ENCODE results near the gene CALB2. TPM values are rescaled to one million over a fixed set of nuclear protein-coding genes. Genes with fewer than 3 reads are reported as not detected.

The CALB2 gene
- total and polyA plus RNA-seq, 2 donors (not counting 3 experiments of a cell fraction or from before 2014, with no cell fraction given) = not detected

DNA sequence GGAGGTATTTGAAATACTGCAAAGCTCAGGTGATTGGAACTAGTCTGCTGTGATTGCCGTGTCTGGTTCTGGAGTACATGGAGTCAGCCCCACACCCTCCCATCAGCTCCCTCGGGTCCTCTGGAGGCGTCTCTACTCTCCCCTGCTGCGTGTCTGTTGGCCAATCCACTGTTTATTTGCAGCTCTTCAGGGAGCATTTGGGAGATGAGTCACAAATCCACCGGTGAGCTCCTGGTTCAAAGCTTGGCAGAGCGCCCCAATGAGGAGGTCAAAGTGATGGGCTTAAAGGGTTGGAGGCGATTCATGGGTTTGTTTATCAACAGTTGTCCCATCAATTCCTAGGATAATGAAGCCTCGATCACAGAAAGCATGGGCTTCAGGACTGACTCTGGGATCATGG lies 14.6 kb downstream of the CALB2 start:
- DNase-seq (ENCODE audit: low read depth, low spot score) = no peak

More for the DNA sequence above, 14.6 kb downstream of the CALB2 start:
- no peaks in the 10 kb centered on the region for H3K9me3 ChIP-seq (replicated peaks; ENCODE audit: control insufficient read depth, insufficient read depth, low read length)
- no peak for FAIRE-seq
- no TSS peak for BruUV-seq (replicated peaks)
- H3K4me3 ChIP-seq (replicated peaks in 1 of 3; ENCODE audit: insufficient read depth in 1 of 3, low read depth in 1 of 3, low read length in 3 of 3) = no peak overlapping the region
- no peak overlapping the region for H3K27ac ChIP-seq (ENCODE audit: insufficient read depth, low read depth, low read length)
- no peak overlapping the region for H3K4me2 ChIP-seq (ENCODE audit: insufficient read depth, low read length)
- no peaks in the 10 kb centered on the region for H3K4me1 ChIP-seq (ENCODE audit: control insufficient read depth, extremely low read depth, insufficient read depth, low read length)
- no peak overlapping the region for H3K9ac ChIP-seq (replicated peaks; ENCODE audit: extremely low read depth, insufficient read depth, low read length)
- TF ChIP-seq MYC (IDR thresholded peaks at IDR 0.05; ENCODE audit: low read depth, low read length) (no peak), POLR2AphosphoS5 (IDR thresholded peaks at IDR 0.05; ENCODE audit: insufficient read depth, low read depth, low read length) (no peak), FOS (IDR thresholded peaks at IDR 0.05; ENCODE audit: borderline replicate concordance, insufficient read depth, low read length) (no peak), EZH2 (IDR thresholded peaks at IDR 0.05; ENCODE audit: borderline replicate concordance, low read depth, low read length, severe bottlenecking) (no peak), JUN (IDR thresholded peaks at IDR 0.05; ENCODE audit: borderline replicate concordance, insufficient read depth, insufficient read length, low read depth) (no peak), POLR2A (IDR thresholded peaks at IDR 0.05; ENCODE audit: low read depth, low read length) (no peak), GATA2 (IDR thresholded peaks at IDR 0.05; ENCODE audit: insufficient read depth, insufficient read length, low read depth, low read length) (no peak)
- TF ChIP-seq, protein P1, sequence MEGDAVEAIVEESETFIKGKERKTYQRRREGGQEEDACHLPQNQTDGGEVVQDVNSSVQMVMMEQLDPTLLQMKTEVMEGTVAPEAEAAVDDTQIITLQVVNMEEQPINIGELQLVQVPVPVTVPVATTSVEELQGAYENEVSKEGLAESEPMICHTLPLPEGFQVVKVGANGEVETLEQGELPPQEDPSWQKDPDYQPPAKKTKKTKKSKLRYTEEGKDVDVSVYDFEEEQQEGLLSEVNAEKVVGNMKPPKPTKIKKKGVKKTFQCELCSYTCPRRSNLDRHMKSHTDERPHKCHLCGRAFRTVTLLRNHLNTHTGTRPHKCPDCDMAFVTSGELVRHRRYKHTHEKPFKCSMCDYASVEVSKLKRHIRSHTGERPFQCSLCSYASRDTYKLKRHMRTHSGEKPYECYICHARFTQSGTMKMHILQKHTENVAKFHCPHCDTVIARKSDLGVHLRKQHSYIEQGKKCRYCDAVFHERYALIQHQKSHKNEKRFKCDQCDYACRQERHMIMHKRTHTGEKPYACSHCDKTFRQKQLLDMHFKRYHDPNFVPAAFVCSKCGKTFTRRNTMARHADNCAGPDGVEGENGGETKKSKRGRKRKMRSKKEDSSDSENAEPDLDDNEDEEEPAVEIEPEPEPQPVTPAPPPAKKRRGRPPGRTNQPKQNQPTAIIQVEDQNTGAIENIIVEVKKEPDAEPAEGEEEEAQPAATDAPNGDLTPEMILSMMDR (IDR thresholded peaks at IDR 0.05; ENCODE audit: extremely low read depth in 1 of 2, insufficient read depth in 1 of 2, low read depth in 1 of 2, low read length in 2 of 2) = no peak
- TF ChIP-seq, protein P2, sequence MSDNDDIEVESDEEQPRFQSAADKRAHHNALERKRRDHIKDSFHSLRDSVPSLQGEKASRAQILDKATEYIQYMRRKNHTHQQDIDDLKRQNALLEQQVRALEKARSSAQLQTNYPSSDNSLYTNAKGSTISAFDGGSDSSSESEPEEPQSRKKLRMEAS (IDR thresholded peaks at IDR 0.05; ENCODE audit: insufficient read depth, insufficient read length) = no peak
- CTCF ChIA-PET = no interaction called here
- POLR2A ChIA-PET = no interaction called here
- no peaks in the 10 kb centered on the region for H3K36me3 ChIP-seq (ENCODE audit: control insufficient read depth in 2 of 2, extremely low read depth in 1 of 2, insufficient read depth in 2 of 2, low read length in 2 of 2)
- intact Hi-C loops (cut with micrococcal nuclease) = no loop called here
- H2AFZ ChIP-seq (ENCODE audit: low read depth, low read length) = no peak overlapping the region
- no peaks in the 10 kb centered on the region for H3K79me2 ChIP-seq (ENCODE audit: control insufficient read depth, insufficient read depth, low read length)
- no peaks in the 10 kb centered on the region for H3K9me1 ChIP-seq (replicated peaks; ENCODE audit: control insufficient read depth, extremely low read depth, insufficient read depth, low read length)
- no peaks in the 10 kb centered on the region for H3K27me3 ChIP-seq (ENCODE audit: control insufficient read depth in 2 of 2, insufficient read depth in 2 of 2, low read length in 2 of 2)
- dilution Hi-C loops (cut with MboI; ENCODE audit: extremely low pct_ligation_motif_present, low sequenced_read_pairs) = no loop called here
- H4K20me1 ChIP-seq (replicated peaks; ENCODE audit: control insufficient read depth, extremely low read depth, insufficient read depth, low read length) = no peaks in the 10 kb centered on the region
